IPS DF 4.7 (cell line): ENCODE results near the gene RGSL1.

Experiments
- DNase-seq: peaks from one replicate; pipeline ENCODE4 v3.0.0-alpha.2; 2013; ENCODE audit warnings: low spot score; ENCODE audit errors: extremely low read depth

Gene RGSL1

DNA sequence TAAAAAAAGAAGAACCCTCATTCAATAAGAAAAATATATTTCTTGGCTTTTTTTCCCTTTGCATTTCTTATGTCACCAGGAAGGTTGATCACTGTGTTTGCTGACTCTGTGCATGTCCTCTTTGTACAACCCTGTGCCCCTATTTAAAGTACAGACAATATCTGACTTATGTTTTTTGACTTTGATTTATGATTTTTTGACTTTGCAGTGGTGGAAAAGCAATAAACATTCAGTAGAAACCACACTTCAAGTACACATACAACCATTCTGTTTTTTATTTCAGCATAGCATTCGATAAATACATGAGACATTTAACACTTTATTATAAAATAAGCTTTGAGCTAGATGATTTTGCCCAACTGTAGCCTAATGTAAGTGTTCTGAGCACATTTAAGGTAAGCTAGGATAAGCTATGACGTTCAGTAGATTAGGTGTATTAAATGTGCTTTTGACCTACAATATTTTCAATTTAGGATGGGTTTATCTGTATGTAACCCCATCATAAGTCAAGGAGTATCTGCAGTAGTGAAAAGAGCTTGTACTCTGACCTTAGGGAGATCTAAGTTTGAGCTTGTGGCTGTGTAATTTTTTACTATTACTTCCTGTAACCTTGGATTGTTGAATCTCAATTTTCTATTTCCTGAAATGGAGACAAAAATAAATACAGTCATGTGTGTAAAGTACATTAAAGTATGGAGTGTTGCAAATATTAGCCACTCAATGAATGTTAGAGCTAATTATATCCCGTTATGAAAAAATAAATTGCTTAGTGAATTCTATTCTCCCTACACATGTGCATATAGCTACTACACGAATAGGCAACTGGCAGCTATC is 137.9 kb downstream of the RGSL1 start:
- DNase-seq = no peak

DNA sequence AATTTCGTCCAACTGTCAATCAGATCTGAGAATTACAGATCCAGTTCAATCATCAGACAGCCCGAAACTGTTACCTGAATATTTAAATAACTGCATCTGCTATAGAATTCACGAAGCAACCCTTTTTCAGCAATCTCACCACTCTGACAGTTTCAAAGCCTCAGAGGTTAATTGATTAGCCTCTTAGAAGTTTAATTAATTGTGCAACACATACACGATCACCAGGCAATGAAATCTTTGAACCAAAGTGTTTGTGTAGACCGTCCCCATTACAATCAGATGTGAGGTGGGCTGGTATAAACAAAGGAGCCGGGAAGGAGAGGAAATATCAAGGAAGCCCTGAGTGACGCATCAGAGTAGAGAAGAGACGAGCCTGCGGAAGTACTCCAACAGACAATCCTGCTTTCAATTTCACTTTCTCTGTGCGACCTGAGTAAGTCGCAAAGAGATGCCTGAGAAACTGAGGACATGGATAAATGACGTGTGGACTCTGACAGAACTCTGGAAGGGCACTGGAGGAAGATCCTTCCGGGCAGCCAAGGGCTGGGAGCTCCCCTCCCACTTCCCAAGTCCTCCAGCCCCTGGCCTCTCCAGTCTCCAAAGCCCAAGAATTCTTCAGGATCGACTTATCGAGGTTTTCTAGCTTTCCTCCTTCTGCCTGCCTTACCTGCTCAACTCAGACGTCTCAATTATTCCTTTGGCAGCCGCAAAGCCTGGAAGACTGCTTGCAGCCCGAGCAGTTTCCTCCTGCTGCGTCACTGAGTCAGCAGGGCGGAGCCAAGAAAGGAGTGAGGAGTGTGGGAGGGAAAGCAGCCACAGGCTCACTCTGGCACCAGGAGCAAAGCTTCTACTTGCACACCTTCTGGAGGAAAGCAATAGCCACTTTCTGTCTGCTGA is 138.8 kb downstream of the RGSL1 start, which contains the start of gene RNASEL:
RNASEL (minus strand) TSS at position 757 of the 897 bp plus-strand sequence. CDS start 2,450 bp downstream, outside the sequence.
- no peak for DNase-seq

DNA sequence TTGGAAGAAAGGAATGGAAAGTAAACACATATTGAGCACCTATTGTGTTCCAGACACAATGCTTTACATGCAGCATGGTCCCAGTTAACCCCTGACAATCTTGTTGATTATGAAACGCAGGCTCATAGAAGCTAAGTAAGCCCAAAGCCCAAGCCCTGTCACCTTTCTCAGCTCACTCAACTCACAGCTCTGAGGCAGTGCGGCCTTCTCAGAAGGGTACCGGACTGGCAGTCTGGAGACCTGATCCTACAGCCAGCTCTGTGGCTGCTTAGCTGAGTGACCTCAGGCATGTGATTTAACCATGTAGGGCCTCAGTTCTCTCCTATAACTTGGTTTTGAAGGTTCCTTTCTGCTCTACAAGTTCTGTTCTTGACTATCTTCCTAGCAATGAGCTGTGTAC is 139.6 kb downstream of the RGSL1 start:
- no peak for DNase-seq

DNA sequence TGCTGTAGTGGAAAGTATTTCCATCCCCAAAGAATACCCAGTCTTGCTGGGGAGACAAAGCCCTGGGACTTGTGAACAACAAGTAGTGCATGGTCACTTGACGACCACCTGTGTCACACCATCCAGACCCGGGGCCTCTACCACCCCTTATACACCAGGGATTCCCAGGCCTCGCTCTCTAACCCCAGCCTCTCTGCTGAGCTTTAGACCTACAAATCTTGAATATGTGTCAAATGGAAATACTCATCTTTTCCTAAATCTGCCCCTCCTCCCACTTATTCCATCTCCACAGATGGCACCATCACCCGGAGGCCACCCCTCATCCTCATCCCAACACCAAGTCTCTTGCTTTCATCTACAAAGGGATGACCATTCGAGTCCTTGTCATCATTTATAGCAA is 140.0 kb downstream of the RGSL1 start:
- no peak for DNase-seq

DNA sequence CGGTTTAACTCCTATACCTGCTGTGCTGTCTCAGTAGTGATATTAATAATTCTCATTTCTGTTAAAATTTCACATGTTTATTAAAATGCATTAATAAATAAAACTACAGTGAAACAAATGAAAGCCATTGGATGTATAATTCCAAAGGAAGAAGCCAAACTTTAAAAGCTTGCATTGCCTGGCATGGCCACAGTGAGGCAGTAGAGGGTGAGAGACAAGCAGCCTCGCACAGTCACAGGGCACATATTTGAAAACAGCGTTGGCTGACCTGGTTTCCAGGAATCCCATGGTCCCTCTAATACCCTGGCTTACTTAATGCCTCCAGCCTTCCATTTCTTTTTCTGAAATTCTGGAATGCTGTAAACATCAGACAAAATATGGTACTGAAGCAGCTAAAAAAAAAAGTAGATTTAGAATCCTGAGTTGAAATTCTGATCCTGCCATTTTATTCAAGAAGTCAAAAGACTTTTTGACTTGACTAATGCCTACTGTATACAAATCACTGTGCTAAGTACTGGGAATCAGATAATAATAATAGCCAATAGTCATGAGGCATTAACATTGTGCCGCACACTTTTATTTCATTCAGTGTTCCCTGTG is 145.8 kb downstream of the RGSL1 start:
- DNase-seq = no peak

DNA sequence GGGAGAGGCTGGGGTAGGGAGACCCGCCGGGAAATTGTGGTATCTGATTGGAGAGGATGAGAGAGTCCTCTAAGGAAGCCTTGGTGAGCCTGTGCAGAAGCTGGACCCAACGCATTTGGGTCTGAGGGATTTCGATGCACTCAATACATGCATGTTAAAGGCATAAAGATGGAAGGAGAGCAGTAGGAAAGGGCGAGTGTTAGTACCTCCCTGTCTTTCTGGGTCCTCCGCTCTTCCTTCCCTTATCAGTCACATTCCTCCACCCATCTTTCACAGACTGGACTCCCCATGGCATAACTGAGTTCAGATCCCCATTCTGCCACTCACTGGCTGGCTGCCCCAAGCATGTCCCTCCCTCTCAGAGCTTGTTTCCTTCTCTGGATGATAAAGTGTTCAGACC is 147.0 kb downstream of the RGSL1 start:
- no peak for DNase-seq

DNA sequence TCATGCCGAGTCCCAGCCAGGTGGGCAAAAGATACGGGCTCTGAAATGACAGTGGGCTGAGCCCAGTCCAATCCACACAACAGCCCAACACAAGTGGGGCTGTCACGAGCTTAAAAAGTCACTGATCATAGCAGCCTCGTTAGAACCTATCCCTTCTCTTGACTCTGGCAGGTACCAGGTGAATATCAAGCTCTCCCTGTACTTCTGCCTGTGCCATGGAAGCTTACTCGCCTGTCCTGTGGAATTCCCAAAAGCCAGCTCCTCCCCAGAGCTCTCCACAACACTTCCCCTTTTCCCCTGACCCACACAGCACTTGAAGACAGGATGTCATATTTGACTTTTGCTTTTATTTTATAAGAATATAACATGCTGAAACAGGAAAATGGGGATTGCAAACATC is 148.3 kb downstream of the RGSL1 start:
- DNase-seq = no peak

DNA sequence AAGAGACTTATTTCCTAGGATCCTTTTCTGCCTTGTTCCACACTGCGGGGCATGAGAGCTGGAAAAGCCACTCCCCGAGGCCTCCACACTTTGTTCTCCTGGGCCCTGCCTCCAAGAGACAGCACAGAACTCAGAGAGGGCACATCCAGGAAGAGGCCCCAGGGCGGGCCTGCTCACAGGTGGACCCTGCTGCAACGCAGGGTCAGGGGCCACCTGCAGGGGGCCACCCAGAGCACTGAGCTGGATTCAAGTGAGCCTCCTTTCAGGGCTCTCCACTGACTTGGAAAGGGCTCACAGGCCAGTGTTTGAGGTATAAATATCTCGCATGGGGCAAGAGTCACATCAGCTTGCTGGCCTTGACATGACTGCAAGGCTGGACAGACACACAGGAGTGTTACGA is 149.4 kb downstream of the RGSL1 start:
- DNase-seq = no peak

DNA sequence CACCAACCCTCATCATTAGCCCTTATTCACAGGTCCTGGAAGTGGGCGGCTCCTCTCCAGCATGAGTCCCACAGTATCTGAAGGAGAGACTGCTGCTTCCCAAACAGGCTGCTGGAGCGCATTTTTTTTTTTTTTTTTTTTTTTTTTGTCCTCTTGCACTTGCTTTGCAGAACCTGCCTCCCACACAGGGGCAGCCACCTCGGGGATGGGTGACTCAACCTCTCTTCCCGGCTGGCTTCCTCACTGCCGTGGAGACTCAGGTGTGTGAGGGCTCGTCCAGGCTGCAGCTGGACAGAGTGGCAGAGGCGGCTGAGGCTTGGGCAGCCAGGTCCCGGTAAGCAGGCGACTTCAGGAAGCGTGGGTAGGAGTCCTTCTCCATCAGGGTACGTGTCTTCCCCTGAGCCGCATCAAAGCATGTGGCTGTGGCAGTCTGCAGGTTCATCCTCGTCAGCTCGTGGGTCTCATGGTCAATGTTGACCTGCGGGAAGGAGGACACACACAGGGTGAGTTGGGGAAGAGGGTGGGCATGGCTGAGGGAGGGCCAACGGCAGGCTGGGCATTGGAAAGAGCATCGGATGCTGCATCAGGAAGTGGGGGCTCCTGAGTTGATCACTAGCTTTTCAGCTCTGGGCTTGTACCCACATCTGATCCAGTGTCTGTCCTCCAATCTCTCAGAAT is 150.2 kb downstream of the RGSL1 start:
- no peak for DNase-seq

DNA sequence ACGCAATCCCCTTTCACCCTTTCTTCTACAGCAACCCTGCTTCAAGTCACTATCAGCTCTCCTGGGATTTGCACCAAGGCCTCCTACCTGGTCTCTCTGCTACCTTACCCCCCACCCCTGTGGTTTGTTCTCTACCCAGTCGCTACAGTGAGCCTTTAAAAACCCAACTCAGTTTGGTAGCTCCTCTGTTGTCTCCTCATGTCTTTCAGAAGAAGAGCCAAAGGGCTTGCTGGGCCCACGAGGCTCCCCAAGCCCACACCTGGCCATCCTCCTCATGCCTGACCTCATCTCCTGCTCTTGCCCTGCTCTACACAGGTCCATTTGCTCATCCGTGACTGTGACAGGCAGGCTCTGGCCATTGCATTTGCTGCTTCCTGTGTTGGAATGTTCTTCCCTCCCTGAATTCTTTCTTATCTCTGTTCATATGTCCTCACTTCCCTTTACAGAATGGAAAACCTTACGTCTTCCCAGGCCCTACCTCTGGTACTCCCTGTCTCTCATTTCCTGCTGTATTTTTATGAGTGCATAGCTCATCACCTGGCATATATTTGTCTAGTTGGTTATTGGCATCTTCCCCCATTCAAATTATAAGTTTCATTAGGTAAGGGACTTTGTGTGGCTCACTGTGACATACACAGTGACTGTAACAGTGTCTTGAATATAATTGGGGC is 150.9 kb downstream of the RGSL1 start:
- no peak for DNase-seq

DNA sequence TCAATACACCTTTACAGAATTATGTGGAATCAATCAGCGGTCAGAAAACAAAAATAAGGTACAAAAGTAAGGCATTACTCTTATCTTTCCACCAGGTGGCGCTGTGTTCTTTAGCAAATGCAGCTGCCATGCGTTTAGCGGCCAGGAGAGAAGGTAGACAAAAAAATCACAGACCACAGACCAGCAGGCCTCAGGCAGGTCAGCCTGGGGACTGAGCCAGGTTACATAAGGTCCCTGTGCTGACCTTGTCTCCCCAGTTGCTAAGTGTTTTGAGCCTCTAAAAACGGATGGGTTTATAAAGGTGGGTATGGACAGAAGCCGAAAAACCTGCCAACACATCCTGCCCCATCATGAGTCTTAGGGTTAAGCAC is 151.5 kb downstream of the RGSL1 start:
- DNase-seq = no peak

DNA sequence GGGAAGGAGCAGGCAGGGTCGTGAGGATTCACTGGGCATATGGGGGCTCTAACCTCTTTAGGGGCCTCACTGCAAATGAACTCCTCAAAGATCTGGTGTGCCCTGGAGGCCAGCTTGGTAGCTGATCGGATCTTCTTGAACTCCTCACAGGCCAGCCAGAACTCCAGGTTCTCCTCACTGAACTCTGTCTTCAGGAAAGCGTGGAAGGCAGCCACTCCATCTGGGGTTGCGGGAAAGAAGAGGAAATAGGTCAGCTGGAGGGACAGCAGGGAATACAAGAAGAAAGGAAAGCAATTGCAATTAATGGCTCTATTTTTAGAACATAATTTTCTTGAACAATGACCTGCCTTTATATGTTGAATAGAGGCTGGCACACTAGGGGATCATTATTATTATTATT is 152.0 kb downstream of the RGSL1 start:
- no peak for DNase-seq

DNA sequence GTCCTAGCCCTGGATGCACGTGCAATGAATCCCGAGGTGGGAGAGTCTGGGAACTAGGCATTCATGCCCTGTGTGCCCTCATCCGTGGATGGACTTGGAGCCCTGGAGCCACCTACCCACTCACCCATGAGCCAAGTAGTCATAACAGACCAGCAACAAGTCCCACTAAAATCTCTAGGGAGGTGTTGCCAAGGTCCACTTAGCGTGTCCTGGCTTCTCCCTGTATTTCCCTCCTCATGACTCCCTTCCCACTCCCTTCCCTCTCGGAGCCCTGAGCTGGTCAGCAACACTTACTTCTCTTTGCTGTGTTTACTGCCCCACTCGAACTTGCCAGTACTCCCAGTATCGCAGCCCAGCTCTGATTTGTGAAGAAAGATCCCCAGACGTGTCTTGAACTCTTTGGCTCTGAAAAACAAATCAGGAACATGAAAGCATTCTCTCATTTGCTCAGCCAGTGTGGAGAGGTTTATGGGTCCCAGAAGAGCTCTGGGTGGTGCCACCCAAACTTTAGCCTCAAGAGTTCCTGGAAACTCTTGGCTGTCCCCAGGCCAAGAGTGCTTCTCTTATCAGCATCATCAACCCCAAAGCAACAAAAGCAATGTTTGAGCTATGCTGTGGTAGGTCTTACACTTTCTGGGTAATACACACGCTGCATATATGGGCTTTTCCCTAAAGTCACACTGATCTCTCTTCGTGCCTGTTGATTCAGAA is 153.1 kb downstream of the RGSL1 start:
- DNase-seq = no peak

DNA sequence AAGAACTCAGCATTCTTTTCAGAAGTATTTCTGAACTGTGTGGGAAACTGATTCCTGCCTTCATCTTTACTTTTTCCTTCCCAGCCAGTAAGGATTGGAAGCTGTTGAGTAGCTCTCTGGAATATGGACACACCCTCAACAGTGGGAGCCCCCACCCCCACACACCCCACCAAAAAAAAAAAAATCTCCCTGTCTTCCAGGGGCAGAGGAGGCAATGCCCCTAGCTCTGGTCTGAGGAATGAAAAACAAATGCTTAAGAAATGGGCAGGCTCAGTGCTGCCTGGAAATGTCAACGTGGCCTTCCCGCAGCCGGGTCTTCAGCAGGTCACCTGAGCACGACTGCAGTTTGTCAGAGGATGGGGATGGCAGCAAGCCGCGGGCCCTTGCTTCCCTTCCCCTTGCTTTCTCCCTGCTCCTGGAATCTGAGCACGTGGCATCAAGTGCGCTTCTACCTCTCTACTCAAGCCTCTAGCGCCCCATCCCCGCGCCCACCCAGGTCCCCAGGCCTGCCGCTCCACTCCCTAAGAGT is 153.8 kb downstream of the RGSL1 start:
- DNase-seq = no peak

DNA sequence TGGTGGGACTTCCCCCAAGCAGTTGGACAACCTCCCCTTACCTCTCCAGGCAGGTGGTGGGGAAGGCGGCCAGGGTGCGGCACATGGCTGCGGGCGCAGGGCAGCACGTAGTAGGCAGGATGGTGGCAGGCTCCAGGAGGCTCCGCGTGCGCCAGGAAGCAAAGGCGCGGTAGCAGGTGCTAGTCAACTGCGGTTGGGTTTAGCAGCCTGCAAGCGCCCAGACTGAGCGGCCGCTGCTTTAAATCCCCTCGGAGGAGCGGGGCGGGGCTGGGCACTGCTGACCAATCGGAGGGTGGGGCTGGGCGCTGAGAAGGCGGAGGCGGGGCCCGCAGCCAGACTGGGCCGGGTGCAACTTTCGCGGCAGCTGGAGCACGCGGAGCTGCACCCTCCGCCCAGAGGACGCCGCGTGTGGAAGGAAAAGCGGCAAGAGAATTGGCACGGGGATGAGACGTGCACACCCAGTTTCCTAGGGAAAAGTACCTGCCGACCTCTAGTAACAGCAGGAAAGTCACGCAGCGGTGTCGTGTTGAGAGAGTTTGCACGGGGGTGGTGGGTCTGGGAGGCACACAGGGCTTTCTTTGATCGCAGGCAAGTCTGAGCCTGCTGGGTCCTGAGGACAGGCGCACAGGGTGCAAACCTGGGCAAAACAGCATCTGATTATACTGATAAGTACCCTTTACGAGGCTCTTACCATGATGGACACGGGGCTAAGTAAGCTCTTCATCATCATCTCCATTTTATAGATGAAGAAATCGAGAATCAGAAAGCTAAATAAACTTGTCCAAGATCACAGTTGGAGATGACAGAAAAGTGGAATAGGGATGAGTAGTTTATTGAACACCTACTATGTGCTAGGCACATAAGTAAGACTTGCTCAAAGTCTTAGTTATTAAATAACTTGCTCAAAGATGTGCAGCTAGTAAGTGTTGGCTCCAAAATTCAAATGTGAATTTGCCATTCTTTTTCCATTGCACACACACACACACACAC is 154.5 kb downstream of the RGSL1 start, which contains the start of gene RGS16:
RGS16 (minus strand) TSS at position 215 of the 990 bp plus-strand sequence; CDS start at position 85, 130 bp downstream.
- no peak for DNase-seq

DNA sequence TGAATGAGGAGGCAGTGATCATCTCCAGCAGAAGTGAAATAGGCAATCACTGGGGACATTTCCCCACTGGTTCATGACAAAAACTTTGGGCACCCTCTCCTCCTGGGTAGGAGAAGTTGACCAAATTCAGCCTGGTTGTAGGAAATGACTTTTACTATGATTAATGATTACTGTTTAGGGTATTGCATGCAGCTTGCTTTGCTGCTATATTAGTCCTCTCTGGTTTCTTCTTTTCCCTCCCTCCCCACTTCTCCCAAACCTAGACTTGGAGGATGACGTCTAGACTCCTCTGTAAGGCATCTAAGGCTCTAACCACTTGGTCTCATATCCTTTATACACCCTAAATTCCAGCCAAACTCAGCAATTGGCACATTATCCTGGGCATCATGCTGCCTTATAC is 157.6 kb downstream of the RGSL1 start:
- DNase-seq = no peak

DNA sequence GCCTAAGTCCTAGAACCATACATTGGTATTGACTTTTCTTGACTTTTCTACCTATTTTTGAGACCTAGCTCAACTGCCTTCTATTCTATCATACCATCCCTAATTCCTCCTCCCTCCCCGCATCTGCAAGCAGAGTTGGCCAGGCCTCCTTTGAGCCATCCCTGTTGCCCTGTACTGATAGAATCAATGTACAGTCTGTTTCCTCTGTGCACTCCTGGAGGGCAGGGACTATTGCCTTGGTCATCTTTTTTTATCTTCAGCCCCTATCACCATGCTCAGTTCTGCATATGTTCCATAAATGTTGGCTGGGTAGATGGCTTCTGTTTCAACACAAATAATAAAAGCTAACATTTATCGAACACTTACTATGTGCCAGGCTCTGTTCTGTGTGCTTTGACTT is 158.3 kb downstream of the RGSL1 start:
- DNase-seq = no peak

DNA sequence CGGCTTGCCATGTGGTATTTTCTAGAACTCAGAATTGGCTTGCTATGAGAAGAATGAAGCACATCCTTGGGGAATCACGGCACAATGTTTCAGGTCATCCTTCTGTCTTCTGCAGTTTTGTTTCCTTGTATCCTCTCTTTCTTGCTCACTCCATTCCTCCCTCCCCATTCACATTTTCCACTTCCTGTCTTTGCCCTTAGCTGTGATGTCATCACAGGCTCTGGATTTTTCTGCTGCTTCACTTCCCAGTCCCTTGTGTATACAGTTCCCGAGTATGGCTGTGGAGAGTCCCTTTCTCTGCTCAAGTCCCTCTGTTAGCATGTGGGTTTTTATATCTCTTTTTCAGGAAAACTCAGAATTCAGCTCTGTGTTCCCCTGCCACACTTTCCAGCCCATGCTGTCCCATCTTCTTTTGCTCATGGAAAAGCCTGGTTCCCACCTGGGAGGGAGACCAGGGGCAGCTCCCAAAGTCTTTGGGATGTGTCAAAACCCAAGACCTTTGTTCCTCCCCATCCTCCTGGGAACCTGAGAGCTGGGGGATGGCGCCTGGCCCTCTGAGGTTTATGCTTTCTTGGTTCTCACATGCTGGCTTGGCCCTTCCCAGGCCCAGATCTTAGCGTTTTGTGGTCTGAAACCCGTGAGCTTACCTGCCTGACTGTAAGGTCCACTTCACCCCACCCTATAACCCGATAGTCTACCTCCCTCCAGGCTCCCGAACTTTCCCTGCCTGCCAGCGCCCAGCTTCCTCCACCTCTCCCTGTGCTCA is 159.1 kb downstream of the RGSL1 start:
- no peak for DNase-seq
